Stimulated activated CD8-positive, alpha-beta memory T cell treated with anti-CD3 and anti-CD28 coated beads, Interleukin-7, amount 100 ng/mL, for 24 hours (primary cell): ENCODE measurements around the gene ABCB11.
"Not testable (repeated sequence)": the region's sequence is repeated elsewhere in the genome, so short reads cannot be mapped to it uniquely, and the experiment has no call there.

Source experiments
- DNase-seq: peaks from one replicate; pipeline ENCODE4 v3.0.0-alpha.2; 2020; ENCODE audit warnings: low read depth

ABCB11 gene

DNA sequence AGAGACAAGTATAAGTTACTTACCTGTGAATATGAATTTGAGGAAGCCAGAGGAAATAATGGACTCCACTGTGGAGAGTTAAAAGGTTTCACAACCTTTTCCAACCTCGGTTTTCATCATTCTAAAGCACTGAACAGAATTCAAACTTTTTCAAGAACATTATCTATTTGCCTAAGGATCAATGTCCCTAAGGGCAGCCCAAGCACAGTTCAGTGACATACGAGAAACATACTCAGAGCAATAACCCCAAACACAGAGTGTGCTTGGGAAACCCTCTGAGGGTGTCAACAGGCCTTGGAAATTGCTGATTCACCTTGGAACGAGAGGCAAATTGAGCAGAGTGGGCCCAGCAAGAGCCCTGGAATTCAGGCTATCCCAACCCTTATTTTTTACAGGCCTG is at the start of gene ABCB11:
Gene ABCB11, minus strand, starts transcription at position 123 of the 400 bp plus-strand sequence. CDS start 13,199 bp downstream, outside the sequence.
- DNase-seq = no peak

DNA sequence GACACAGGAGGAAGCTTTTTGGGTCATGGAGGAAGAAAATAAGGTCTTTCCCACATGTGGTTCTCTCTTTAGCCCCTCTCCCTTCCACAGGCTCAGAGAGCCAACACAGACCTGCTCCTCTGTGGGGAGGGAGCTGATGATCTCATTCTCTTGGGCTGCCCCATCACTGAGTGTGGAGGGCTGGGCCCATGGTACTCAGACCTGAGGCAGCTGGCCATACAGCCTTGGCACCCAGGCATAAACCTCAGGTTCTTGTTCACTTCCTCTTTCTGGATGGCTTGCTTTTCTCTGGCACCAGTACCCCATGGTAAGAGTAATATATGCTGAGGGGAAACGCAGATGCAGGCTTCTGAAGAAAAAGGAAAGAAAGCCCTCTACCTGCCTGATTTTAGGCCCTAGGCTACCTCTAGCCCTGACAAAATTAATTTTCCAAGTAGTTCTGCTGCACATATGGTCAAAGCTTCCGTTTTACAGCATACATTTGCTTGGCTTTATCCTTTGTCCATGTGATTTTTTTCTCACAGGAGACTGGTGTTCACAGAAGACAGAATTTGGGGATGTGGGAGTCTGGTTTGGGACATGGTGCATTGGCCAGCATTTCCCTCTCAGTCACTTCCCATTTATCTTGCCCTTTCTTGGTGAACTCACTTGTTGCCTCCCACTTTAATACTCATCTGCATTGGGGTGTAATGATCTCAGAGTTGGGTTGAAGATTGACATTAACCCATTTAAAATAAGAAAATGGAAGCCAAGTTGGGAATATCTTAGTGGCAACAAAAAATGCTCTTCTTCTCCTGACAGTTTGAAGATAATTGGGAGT is 49.3 kb upstream of the ABCB11 start:
- no peak for DNase-seq

- DNase-seq = no peak
Observed at GRCh38 chr2:169077674-169078240, 46.6 kb upstream of the ABCB11 start.

- no peak for DNase-seq
Observed at GRCh38 chr2:169073963-169074751, 43.0 kb upstream of the ABCB11 start.

- no peak for DNase-seq
Observed at GRCh38 chr2:169073211-169073962, 42.3 kb upstream of the ABCB11 start.

DNA sequence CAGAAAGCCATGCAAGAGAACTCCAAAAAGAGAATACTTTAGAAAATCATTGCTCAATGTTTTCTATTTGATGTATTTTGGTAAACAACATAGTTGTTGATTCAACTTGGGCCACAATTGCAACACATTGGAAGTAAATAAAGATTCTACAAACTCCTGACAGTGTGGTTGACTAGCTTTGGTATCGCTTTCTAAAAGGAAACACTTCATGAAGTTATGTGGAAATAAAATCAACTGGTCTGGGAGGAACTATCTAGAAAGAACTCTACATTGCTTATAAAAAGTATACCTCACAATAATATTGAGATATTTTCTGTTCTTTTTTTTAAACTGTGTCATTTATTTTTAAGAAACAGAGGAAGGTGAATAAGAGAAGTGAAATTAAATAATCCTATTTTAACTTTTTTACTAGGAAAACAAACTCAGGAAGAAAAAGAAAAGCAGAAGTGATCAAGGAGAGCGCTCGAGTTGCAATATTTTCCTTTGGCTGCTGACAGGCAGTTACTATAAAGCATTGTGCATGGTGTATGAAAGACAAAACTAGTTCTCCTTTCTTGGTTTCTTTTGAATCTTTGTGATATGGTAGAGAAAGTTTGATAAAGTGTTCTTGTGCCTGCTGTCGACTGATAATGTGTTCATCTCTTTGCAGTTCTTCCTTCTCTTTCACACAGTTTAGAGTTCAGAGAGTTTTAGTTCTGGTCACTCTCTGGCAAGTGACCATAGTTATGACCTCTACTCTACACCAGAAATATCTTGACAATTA is 41.2 kb upstream of the ABCB11 start:
- no peak for DNase-seq

- no peak for DNase-seq
Observed at GRCh38 chr2:169071455-169071854, 40.3 kb upstream of the ABCB11 start.

DNA sequence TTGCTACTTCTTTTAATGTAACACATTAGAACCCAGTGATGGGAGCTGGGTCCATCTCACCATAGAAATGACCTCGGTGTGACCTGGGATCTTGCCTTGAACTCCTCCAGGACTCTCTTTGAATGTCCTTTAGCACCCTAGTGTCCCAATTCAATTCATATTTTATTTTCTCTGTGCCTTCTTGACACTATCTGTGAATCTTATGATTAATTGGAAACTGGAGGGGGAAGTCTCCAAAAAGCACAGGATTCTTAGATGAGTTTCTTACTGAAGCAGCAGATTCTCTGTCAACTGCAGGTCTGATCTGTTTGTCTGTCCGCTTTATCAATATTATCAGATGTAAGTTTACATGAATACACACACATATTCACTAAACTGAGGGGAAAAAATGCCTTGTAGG is 38.7 kb upstream of the ABCB11 start:
- no peak for DNase-seq

DNA sequence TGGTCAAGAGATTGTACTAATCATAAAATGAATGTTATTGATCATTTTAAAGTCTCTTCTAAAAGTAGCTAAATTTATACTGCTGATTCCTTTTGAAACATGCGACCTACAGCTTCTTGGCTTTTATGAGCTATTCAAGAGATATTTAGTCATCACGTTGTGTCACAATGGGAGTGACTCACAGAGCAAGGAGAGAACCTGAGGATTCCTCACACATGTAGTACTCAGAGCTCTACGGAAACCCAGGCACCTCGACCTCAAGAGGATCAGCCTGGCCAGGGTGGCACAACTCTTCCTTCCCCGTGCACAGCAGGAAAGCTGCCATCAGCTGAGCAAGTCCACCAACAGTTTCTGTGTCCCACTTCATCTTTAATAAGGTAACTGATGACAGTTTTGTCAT is 38.2 kb upstream of the ABCB11 start, which contains the start of gene DHRS9:
Gene DHRS9, plus strand, starts transcription at position 223 of the 400 bp plus-strand sequence. CDS start 12,019 bp downstream, outside the sequence.
- no peak for DNase-seq

DNA sequence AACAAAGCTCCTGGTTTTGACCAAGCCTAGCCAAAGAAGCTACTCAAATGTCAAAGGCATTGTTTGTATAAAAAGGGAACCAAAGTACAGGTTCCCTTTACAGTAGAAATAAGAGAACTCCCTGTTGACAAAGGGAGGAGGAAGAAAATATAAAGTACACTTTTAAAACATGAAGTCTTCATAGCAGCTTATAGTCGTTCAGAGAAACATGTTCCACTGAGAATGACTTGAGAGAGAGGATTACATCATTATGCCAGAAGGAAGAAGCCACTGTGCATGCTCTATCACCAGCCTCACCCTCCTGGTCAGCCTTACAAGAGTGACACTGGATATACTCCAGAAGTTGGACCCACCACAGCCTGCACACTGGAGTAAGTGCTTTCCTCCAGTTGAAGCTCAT is 35.8 kb upstream of the ABCB11 start:
- DNase-seq = no peak

DNA sequence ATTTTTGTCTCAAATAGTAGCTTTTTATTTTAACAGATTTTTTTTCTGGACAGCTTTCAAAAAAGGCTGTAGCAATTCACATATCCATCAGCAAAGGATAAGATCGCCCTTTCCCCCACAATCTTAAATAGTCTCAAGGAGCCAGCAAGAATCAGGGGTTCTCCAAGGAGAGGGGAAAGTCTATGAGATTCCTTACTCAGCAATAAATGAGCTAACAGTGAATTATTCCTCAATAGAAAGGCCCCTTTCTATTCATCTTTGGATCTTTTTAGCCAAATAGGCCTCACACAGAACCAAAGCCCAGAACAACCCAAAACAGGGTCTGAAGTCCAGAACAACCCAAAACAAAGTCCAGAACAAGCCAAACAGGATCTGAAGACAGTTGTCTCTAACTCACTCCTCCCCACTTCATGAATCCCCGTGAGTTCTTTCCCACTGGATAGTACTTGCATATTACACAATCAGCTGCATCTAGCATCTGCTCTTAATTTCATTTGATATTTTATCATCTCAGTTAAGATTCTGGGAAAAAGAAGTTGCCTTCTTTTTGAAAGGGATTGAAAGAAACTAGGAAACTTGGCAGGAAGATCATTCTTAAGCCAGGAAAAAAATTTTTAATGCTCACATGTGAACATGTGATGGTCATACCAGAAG is 34.9 kb upstream of the ABCB11 start:
- no peak for DNase-seq

- DNase-seq = no peak
Observed at GRCh38 chr2:169065422-169065821, 34.3 kb upstream of the ABCB11 start.

DNA sequence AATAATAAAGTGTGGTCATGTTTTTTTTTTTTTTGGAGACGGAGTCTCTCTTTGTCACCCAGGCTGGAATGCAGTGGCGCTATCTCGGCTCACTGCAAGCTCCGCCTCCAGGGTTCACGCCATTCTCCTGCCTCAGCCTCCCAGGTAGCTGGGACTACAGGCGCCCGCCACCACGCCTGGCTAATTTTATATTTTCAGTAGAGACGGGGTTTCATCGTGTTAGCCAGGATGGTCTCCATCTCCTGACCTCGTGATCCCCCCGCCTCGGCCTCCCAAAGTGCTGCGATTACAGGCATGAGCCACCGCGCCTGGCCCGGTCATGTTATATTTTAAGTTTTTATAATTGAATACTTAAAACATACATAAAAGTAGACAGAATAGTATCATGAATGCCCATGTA is 33.1 kb upstream of the ABCB11 start:
- DNase-seq = not testable (repeated sequence)

DNA sequence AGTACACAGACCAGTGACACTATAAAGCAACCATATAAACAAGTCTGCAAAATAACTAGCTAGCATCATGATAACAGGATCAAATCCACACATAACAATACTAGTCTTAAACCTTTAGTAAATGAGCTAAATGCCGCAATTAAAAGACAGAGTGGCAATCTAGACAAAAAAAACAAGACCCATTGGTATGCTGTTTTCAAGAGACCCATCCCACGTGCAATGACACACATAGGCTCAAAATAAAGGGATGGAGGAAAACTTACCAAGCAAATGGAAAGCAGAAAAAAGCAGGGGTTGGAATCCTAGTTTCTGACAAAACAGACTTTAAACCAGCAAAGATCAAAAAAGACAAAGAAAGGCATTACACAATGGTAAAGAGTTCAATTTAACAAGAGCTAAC is 23.5 kb upstream of the ABCB11 start:
- DNase-seq = not testable (repeated sequence)

GRCh38 chr2:169050476-169051240 is 19.5 kb upstream of the ABCB11 start:
- no peak for DNase-seq

DNA sequence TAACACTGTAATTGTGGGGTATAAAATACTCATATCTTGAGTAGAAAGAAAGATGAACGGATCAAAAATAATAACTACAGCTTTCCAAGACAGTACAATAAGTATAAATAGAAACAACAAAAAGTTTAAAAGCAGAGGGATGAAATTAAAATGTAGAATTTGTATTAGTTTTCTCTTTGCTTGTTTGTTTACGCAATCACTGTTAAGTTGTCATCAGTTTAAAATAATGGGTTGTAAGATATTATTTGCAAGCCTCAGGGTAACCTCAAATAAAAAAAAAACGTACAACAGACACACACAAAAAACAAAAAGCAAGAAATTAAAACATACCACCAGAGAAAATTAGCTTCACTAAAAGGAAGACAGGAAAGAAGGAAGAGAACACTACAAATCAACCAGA is 18.0 kb upstream of the ABCB11 start:
- DNase-seq = no peak

DNA sequence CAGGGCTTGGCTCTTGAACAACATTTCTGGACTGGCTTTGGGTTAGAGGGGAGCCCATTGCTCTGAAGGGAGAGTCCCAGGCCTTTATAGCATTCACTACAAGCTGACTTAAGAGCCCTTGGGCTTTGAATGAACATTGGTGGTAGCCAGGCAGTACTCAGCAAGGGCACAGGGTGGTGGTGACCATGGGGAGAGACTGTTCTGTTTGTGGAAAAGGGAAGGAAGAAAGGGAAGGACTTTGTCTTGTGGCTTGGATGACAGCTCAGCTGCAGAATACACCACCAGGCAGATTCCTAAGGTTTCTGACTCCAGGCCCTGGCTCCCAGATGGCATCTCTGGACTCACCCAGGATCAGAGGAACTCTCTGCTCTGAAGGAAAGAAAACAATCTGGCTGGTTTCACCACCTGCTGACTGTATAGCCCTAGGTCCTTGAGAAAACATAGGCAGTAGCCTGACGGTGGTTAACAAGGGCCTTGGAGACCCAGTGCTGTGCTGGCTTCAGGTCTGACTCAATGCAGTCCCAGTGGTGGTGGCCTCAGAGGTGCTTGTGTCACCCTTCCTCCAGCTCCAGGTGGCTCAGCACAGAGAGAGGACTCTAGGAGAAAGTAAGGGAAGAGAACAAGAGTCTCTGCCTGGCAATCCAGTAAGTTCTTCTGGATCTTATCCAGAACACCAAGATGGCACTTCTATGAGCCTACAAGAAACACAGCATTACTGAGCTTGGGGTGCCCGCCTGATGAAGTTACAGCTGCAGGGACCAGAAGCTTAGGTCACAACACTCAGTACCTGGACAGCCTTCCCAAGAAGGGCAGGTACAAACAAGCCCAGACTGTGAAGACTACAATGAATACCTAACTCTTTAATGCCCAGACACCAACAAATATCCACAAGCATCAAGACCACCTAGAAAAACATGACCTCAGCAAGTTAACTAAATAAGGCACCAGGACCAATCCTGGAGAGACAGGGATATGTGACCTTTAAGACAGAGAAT is 16.4 kb upstream of the ABCB11 start:
- no peak for DNase-seq

- DNase-seq = no peak
Observed at GRCh38 chr2:169046440-169047151, 15.5 kb upstream of the ABCB11 start.
